NCI-H146 treated with DMSO at 0.1 percent for 48 hours (cell line): ENCODE results near the gene MVB12B.

ENCODE experiments used
- DNase-seq: peaks from one replicate; lab custom pipeline; 2025; ENCODE audit not compliant: unreplicated experiment; lab: John Stamatoyannopoulos, UW

The MVB12B gene

DNA sequence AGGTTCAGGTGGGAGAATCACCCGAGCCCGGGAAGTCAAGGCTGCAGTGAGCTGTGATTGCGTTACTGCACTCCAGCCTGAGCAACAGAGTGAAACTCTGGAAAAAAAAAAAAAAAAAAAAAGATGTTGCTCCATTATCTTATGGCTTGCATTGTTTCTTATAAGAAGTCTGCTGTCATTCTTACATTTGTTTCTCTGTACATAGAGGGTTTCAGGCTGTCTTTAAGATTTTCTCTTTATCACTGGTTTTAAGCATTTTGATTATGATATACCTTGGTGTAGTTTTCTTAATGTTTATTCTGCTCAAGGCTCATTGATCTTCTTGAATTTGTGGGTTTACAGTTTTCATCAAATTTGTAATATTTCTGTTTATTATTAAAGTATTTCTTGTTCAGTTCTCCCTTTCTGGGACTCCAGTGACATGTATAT is 35.2 kb downstream of the MVB12B start:
- DNase-seq = no peak

GRCh38 chr9:126363250-126363649 is 36.6 kb downstream of the MVB12B start:
- no peak for DNase-seq

GRCh38 chr9:126363847-126364671 is 37.4 kb downstream of the MVB12B start:
- DNase-seq = no peak

DNA sequence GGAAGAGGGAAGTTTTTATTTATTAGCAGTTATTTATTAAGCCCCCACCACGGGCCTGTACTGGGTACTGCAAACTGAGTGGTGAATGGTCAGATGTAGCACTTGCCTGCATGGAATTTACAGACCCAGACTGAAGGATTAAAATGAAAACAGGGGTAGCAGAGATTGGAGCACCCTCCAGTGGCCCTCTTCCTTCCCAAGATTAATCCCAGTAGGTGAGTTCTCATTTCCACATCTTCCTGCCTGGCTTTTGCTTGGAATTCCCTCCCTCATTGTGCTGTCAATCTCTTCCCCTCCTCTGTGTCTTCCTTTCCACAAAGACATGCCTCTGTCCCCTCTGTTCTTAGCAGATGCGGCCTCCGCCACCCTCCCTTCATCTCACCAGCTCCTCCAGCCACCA is 39.2 kb downstream of the MVB12B start:
- no peak for DNase-seq

- DNase-seq = no peak
Observed at GRCh38 chr9:126366366-126367011, 39.9 kb downstream of the MVB12B start.

- DNase-seq = no peak
Observed at GRCh38 chr9:126367139-126367538, 40.5 kb downstream of the MVB12B start.

- no peak for DNase-seq
Observed at GRCh38 chr9:126367616-126368015, 41.0 kb downstream of the MVB12B start.

DNA sequence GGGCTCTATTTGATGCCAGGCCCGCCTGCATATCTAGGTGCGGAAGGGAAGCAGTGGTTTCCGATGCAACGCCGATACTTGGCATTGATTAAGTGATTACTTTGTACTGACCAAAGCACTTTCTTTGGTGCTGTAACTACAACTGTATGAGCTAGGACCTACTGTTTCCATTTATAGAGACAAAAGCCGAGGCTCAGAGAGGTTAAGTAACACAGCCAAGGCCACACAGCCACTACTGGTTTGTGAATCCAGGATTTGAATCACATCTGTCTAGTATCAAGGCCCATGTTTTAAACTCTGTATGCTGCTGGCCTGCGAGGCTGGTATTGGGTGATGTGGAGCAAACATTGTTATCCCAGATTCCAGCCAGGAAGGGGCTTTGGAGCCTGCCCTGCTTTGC is 41.4 kb downstream of the MVB12B start:
- DNase-seq = no peak

DNA sequence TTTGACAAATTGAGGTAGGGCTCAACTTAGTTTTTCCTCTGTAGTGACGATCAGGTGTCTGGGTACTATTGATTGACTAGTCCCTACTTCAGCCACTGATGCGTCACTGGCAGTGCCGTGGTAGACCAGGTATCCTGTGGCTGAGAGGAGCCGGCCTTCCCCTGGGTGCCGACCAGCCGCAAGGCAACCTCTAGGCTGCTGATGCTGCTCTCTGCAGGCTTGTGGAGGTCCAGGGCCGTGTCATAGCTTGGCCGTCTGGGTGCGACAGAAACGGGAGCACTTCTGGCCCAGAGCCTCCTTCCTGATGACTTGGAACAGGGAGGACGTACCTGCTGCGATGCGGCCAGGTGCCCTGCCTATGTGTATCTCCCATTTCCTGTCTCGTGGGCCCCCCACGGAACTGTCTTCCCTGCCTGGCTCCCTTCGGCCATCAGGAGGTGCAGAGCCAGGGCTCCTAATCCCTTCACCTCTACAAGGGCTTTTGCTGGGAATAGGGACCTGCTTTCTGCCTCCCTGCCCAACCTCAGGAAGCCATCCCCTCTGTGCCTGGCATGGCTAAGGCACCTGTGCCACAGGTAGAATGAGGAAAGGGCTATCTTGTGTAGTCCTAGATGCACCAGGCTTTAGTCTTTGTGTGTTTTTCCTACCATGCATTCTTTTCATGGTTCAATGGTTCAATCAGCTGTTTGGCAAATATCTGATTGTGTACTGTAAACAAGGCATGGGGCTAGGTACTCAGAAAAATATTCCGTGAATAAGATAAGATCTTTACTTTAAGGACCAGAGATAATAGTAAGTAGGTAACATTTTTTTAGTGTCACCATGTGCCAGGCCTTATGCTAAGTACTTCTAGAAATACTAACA is 44.6 kb downstream of the MVB12B start:
- DNase-seq = no peak

- DNase-seq = no peak
Observed at GRCh38 chr9:126372716-126373115, 46.1 kb downstream of the MVB12B start.

GRCh38 chr9:126373241-126373640 is 46.6 kb downstream of the MVB12B start:
- DNase-seq = no peak

GRCh38 chr9:126374366-126374781 is 47.7 kb downstream of the MVB12B start:
- no peak for DNase-seq

DNA sequence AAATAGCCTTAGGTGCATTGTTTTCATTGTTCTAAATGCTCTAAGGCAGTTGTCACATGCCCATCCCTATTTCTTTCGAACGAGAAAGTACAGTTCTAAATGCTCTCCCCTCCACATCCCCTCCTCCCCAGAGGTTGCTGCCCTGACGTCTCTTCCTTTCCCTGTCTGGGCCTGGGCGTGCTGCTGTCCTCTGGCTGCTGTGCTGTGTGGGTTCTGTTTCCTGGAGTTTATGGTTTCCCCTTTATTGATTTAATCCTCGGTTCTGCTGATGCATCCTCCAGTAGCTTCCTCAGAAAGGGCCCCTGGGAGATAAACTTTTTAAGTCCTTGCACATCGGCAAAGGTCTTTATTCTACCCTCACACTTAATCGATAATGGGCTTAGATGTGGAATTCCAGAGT is 48.8 kb downstream of the MVB12B start:
- no peak for DNase-seq

GRCh38 chr9:126376311-126377175 is 49.9 kb downstream of the MVB12B start:
- DNase-seq = peak; percentile 1

DNA sequence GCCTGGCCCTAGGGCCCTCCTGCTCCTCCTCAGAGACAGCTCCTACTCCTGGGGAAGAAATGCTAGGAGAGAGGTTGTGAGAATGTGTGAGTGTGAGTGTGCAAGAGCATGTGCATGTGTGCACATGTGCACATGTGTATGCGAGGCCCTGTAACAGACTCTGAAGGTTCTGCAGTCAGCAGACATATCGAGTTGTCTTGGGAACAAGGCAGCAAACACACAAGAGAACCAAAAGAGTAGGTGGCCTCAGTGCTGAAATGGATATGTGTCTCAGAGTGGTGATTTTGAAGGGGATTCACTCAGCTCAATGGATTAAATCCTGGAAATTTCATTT is 50.5 kb downstream of the MVB12B start:
- DNase-seq = no peak

GRCh38 chr9:126377536-126377935 is 50.9 kb downstream of the MVB12B start:
- DNase-seq = no peak

DNA sequence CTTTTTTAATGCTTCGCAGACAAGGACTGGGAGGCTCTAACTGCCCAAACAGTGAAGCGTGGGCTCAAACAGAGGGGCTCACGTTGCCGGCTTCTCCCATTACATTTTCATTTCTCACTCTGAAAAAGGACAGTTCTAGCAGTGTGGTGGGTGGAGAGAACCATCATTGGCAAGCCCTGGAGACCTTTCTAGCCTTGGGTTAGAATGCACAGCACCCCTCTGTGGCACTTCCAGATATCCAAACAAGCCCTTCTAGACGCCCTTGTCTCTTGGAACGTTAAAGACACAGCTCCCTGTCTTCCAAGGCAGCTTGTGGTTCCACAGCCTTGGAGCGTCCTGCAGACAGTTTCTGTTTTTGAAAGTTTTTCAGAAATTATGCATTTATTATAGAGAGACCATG is 52.1 kb downstream of the MVB12B start:
- DNase-seq = no peak

DNA sequence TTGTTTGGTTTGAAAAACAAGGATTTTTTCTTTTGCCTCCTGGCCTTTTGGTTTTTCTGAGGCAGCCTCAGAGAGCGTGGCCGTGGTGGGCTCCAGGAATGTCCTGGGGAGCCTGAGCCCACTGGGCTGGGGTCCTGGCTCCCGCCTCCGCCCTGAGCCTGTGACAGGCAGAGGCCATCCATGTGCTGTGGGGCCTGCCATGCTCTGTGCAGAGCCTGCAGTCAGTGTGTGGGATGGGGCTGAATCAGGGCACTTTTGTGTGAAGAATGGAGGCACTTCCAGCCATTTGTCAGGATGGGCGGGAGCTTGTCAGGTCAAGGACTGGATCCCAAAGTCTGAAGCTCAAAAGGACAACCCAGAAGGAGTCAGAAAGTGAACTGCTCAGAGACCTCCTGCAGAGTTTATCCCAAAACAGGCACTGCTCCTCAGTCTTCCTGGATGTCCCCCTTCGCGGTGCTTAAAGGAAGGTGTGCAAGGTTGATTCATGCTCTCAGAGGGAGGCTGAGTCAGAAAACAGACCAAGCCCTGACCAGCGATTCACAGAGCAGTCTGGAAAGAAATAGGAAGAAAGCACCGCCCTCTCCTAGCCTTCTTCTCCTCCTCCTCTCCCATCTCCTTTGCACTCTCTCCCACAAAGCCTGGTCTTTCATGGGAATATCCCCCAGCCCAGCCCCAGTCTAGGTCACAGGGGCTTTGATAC is 53.2 kb downstream of the MVB12B start:
- DNase-seq = no peak

DNA sequence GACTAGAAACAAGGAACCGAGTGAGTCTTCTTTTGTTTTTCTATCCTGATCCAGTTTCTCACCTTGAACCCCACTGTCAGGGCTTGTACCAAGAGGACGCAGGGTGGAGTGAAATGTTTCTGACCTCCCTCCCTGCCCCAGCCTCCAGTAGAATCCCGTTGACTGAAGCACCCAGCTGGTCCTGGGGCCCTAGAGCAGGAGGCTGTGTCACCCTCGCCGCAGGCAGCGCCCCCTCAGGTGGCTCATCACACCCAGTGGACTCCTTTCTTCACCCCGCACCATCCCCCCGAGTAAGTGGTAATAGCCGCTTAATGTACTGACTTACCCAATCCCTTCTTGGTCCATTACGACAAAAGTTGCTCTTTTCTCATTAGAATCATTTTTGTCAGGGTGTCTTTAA is 53.8 kb downstream of the MVB12B start:
- DNase-seq = no peak

- DNase-seq = no peak
Observed at GRCh38 chr9:126381195-126381594, 54.6 kb downstream of the MVB12B start.
